ENCODE data around the gene GJB2.

DNA sequence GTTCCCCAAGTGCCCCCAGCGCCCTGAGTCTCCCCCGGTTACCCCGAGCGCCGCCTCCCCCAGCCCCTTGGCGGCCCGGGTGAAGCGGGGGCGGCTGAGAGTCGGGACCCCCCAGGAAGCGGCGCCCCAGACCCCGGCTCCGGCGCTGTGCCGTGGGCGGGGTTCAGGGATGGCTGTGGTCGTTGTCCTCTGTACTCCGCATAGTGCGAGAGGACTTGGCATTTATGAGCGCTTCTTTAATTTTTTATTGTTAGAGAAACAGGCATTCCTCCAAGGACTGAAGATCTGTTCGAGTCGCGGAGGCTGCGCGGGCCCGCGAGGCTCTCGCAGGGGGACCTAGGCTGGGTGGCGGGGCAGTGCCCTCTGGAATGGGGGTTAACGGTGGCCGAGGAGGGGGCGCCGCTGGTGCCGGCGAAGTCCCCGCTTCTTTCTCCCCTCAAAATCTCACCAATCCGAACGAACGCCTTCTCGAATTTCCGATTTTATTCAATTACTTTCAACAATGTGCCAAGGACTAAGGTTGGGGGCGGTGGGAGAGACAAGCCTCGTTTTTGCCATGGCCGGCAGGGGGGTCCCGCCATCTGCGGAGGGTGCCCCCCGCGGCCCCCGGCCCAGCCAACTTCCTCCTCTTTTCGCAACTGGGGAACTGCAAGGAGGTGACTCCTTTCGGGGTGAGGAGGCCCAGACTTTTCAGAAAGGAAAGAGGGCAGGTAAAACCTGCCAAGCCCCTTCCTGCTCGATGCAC is 596 bp upstream of the GJB2 start:
- TF ChIP-seq, protein P1, sequence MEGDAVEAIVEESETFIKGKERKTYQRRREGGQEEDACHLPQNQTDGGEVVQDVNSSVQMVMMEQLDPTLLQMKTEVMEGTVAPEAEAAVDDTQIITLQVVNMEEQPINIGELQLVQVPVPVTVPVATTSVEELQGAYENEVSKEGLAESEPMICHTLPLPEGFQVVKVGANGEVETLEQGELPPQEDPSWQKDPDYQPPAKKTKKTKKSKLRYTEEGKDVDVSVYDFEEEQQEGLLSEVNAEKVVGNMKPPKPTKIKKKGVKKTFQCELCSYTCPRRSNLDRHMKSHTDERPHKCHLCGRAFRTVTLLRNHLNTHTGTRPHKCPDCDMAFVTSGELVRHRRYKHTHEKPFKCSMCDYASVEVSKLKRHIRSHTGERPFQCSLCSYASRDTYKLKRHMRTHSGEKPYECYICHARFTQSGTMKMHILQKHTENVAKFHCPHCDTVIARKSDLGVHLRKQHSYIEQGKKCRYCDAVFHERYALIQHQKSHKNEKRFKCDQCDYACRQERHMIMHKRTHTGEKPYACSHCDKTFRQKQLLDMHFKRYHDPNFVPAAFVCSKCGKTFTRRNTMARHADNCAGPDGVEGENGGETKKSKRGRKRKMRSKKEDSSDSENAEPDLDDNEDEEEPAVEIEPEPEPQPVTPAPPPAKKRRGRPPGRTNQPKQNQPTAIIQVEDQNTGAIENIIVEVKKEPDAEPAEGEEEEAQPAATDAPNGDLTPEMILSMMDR (conservative IDR thresholded peaks at IDR 0.05; ENCODE audit: low read length): no peak
- no peak for TF ChIP-seq EZH2phosphoT487 (IDR thresholded peaks at IDR 0.05; ENCODE audit: borderline replicate concordance)

Measured in Loucy (cell line).